ENCODE measurements around the gene RCN1. TPM values are rescaled to one million over a fixed set of nuclear protein-coding genes. Genes with fewer than 3 reads are reported as not detected.

The RCN1 gene
- total RNA-seq, 1 donor from 2014 or later: 545 TPM

- no peaks in the 10 kb centered on the region for H3K79me2 ChIP-seq (ENCODE audit: insufficient read depth, low read length)
- TF ChIP-seq EZH2 (IDR thresholded peaks at IDR 0.05; ENCODE audit: insufficient read depth, low read length): no peak
- no peak for TF ChIP-seq CTCF (IDR thresholded peaks at IDR 0.05; ENCODE audit: insufficient read depth, low read depth, low read length)
- FAIRE-seq: no peak
These were observed 18.7 kb downstream of the RCN1 start for GRCh38 chr11:32109592-32109991.

GRCh38 chr11:32110795-32111194 is 19.9 kb downstream of the RCN1 start:
- Histone ChIP-seq H3K9me3 (ENCODE audit: insufficient read depth, low read depth, low read length) (no peaks in the 10 kb centered on the region), H3K27me3 (ENCODE audit: insufficient read depth, low read length) (peaks cover 4% of the 10 kb centered on the region), H3K4me3 (ENCODE audit: insufficient read depth, low read depth, low read length) (no peak overlapping the region), H3K4me1 (ENCODE audit: insufficient read depth, low read length) (peaks cover 4% of the 10 kb centered on the region), H3K27ac (ENCODE audit: low read depth, low read length) (no peak overlapping the region), H3K36me3 (ENCODE audit: insufficient read depth, low read length) (peaks cover 5% of the 10 kb centered on the region), H3K4me2 (ENCODE audit: low read length) (no peak overlapping the region), H2AFZ (ENCODE audit: low read depth, low read length) (no peak overlapping the region), H3K9ac (ENCODE audit: low read length) (no peak overlapping the region), H4K20me1 (ENCODE audit: insufficient read depth, low read length) (peaks cover 5% of the 10 kb centered on the region), H3K79me2 (ENCODE audit: insufficient read depth, low read length) (no peaks in the 10 kb centered on the region)
- FAIRE-seq: no peak
- Mint-ChIP-seq H3K27me3 (ENCODE audit: low read depth, unreplicated experiment) (peaks cover 13% of the 10 kb centered on the region), H3K27ac (ENCODE audit: unreplicated experiment) (no peak overlapping the region), H3K36me3 (ENCODE audit: low read depth, unreplicated experiment) (peaks cover 5% of the 10 kb centered on the region), H3K9me3 (ENCODE audit: unreplicated experiment) (peaks cover 2% of the 10 kb centered on the region), H3K4me1 (ENCODE audit: low read depth, unreplicated experiment) (peaks cover 10% of the 10 kb centered on the region), H3K4me3 (ENCODE audit: unreplicated experiment) (no peak overlapping the region)
- TF ChIP-seq CTCF (IDR thresholded peaks at IDR 0.05; ENCODE audit: insufficient read depth, low read depth, low read length) (no peak), EZH2 (IDR thresholded peaks at IDR 0.05; ENCODE audit: insufficient read depth, low read length) (no peak)
- no peak for DNase-seq (ENCODE audit: low read depth)

More at GRCh38 chr11:32109592-32109991, 18.7 kb downstream of the RCN1 start:
- Mint-ChIP-seq H3K9me3 (ENCODE audit: unreplicated experiment) (peaks cover 2% of the 10 kb centered on the region), H3K4me1 (ENCODE audit: low read depth, unreplicated experiment) (peaks cover 10% of the 10 kb centered on the region), H3K27me3 (ENCODE audit: low read depth, unreplicated experiment) (peaks cover 10% of the 10 kb centered on the region), H3K27ac (ENCODE audit: unreplicated experiment) (no peak overlapping the region), H3K36me3 (ENCODE audit: low read depth, unreplicated experiment) (peaks cover 6% of the 10 kb centered on the region), H3K4me3 (ENCODE audit: unreplicated experiment) (no peak overlapping the region)
- peaks cover 3% of the 10 kb centered on the region for H3K27me3 ChIP-seq (ENCODE audit: insufficient read depth, low read length)
- no peak overlapping the region for H3K27ac ChIP-seq (ENCODE audit: low read depth, low read length)
- H3K9ac ChIP-seq (ENCODE audit: low read length): no peak overlapping the region
- peaks cover 4% of the 10 kb centered on the region for H3K4me1 ChIP-seq (ENCODE audit: insufficient read depth, low read length)
- H3K4me2 ChIP-seq (ENCODE audit: low read length): peak overlapping the region; percentile 14
- no peak for DNase-seq (ENCODE audit: low read depth)
- peaks cover 9% of the 10 kb centered on the region for H3K36me3 ChIP-seq (ENCODE audit: insufficient read depth, low read length)
- H3K9me3 ChIP-seq (ENCODE audit: insufficient read depth, low read depth, low read length): no peaks in the 10 kb centered on the region
- H3K4me3 ChIP-seq (ENCODE audit: insufficient read depth, low read depth, low read length): no peak overlapping the region
- no peak overlapping the region for H2AFZ ChIP-seq (ENCODE audit: low read depth, low read length)
- H4K20me1 ChIP-seq (ENCODE audit: insufficient read depth, low read length): peaks cover 7% of the 10 kb centered on the region

DNA sequence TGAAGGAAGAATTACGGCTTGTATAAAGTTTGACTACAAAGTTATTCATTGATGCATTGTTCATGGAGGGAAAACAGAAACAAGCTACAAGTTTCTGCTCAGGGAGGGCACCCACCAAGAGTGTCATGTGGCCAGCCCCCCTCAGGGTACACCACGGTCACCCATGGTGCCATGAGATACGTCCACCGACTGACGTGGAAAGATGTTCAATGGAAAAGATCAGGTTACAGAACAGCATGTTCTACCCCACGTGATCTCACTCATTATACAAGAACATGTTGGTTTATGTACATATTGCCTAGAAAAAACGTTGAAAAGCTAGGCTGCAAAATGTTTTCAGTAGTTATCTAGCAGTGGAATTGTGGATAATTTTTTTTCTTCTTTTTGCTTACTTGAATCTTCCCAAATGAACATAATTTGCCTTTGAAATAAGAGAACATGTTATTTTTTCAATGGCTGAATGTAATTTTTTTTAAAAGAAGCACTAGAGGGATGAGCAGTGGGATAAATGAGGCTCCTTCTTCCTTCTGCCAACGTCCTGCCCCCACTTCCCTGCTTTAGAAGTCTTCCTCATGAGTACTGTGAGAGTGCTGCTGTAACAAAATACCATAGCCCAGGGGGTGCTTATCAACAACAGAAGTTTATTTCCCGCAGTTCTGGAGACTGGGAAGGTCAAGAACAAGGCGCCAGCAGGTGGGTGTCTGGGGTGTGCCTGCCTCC is 22.5 kb downstream of the RCN1 start:
- no peak for FAIRE-seq
- H3K4me3 Mint-ChIP-seq (ENCODE audit: unreplicated experiment): no peak overlapping the region

More for the DNA sequence above, 22.5 kb downstream of the RCN1 start:
- H3K27me3 Mint-ChIP-seq (ENCODE audit: low read depth, unreplicated experiment): peaks cover 13% of the 10 kb centered on the region
- no peak overlapping the region for H2AFZ ChIP-seq (ENCODE audit: low read depth, low read length)
- H3K9me3 ChIP-seq (ENCODE audit: insufficient read depth, low read depth, low read length): no peaks in the 10 kb centered on the region
- no peak overlapping the region for H3K9ac ChIP-seq (ENCODE audit: low read length)
- H3K36me3 ChIP-seq (ENCODE audit: insufficient read depth, low read length): no peaks in the 10 kb centered on the region
- H4K20me1 ChIP-seq (ENCODE audit: insufficient read depth, low read length): no peaks in the 10 kb centered on the region
- peaks cover 4% of the 10 kb centered on the region for H3K27me3 ChIP-seq (ENCODE audit: insufficient read depth, low read length)
- H3K4me3 ChIP-seq (ENCODE audit: insufficient read depth, low read depth, low read length): no peak overlapping the region
- H3K4me1 ChIP-seq (ENCODE audit: insufficient read depth, low read length): peaks cover 8% of the 10 kb centered on the region
- H3K27ac Mint-ChIP-seq (ENCODE audit: unreplicated experiment): no peak overlapping the region
- no peaks in the 10 kb centered on the region for H3K79me2 ChIP-seq (ENCODE audit: insufficient read depth, low read length)
- H3K27ac ChIP-seq (ENCODE audit: low read depth, low read length): no peak overlapping the region
- H3K4me1 Mint-ChIP-seq (ENCODE audit: low read depth, unreplicated experiment): peaks cover 14% of the 10 kb centered on the region
- no peaks in the 10 kb centered on the region for H3K36me3 Mint-ChIP-seq (ENCODE audit: low read depth, unreplicated experiment)
- no peak for DNase-seq (ENCODE audit: low read depth)
- no peak for TF ChIP-seq CTCF (IDR thresholded peaks at IDR 0.05; ENCODE audit: insufficient read depth, low read depth, low read length)
- no peak for TF ChIP-seq EZH2 (IDR thresholded peaks at IDR 0.05; ENCODE audit: insufficient read depth, low read length)
- peaks cover 2% of the 10 kb centered on the region for H3K9me3 Mint-ChIP-seq (ENCODE audit: unreplicated experiment)
- H3K4me2 ChIP-seq (ENCODE audit: low read length): no peak overlapping the region

Measured in astrocyte (in vitro differentiated cells and primary cell).